Ascending aorta (tissue), 2 donors: Measurements from ENCODE around the gene MSH5. TPM values are rescaled to one million over a fixed set of nuclear protein-coding genes. Genes with fewer than 3 reads are reported as not detected.
A peak's percentile ranks its signal among the peaks of the same experiment; 100 is the strongest.
"Not testable (repeated sequence)": the region's sequence is repeated elsewhere in the genome, so short reads cannot be mapped to it uniquely, and the experiment has no call there.

Source experiments
- DNase-seq, 2 donors: peaks; one replicate each; pipeline ENCODE4 v3.0.0-alpha.2; 2019; ENCODE audit warnings: low spot score in 2 of 2
- H3K27ac ChIP-seq, 2 donors: fragments of 200-600 bp; sonication (generic); one replicate each; pipeline ENCODE4 v1.5.1; 2016 to 2017; ENCODE audit warnings: mild to moderate bottlenecking in 1 of 2
- H3K27me3 ChIP-seq: fragments of 200-600 bp; sonication (generic); one replicate; pipeline ENCODE4 v1.5.1; 2017
- H3K36me3 ChIP-seq, 2 donors: fragments of 200-600 bp; sonication (generic); one replicate each; pipeline ENCODE4 v1.5.1; 2016
- H3K4me1 ChIP-seq, 2 donors: fragments of 200-600 bp; sonication (generic); one replicate each; pipeline ENCODE4 v1.5.1; 2016 to 2017; ENCODE audit warnings: mild to moderate bottlenecking in 1 of 2
- H3K4me3 ChIP-seq, 2 donors: fragments of 200-600 bp; sonication (generic); one replicate each; pipeline ENCODE4 v1.5.1; 2016 to 2017; ENCODE audit warnings: mild to moderate bottlenecking in 1 of 2
- H3K9me3 ChIP-seq, 2 donors: fragments of 200-600 bp; sonication (generic); one replicate each; pipeline ENCODE4 v1.5.1; 2016
- intact Hi-C: fragments of 100-400 bp; cut with DNase I; formaldehyde crosslinking; loops from one replicate; pipeline ENCODE4 v1.15.1; 2023
- total RNA-seq: library from RNA; depleted of rRNA; stranded (reverse); fragments of >200 nt; gene quantifications from one replicate; pipeline ENCODE4 v1.1.0, GENCODE V29; 2016
- TF ChIP-seq, protein P1 (sequence below), 3 experiments: fragments of 200-600 bp in 2 of 3; fragments of 450-650 bp in 1 of 3; sonication (generic) in 2 of 3; IDR thresholded peaks; one replicate each; pipeline ENCODE4 v1.5.1; 2016 to 2019; ENCODE audit warnings: antibody characterized with exemption in 3 of 3, mild to moderate bottlenecking in 1 of 3, moderate library complexity in 1 of 3

MSH5 gene
- total RNA-seq, 1 donor from 2014 or later: 17.7 TPM

DNA sequence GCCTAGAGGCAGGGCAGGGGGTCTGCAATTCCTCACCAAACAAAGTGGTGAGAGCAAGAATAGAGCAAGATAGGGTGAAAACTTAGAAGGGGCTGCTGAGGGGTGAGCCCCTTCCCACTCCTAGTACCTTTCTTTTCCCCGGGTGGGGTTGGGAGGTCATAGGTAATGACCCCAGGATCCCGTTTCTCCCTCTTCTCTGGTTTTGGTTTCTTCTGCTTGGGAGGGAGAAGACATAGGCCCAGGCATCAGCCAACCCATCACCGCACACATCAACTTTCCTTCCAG lies 52.2 kb downstream of the MSH5 start:
- H3K36me3 ChIP-seq: peaks cover 8 to 32% of the 10 kb centered on the region in 2 donors
- H3K9me3 ChIP-seq: no peaks in the 10 kb centered on the region
- no peak overlapping the region for H3K4me3 ChIP-seq
- H3K27me3 ChIP-seq: no peaks in the 10 kb centered on the region
- H3K4me1 ChIP-seq: peaks cover 4 to 13% of the 10 kb centered on the region in 2 donors
- DNase-seq: no peak
- TF ChIP-seq, protein P1, sequence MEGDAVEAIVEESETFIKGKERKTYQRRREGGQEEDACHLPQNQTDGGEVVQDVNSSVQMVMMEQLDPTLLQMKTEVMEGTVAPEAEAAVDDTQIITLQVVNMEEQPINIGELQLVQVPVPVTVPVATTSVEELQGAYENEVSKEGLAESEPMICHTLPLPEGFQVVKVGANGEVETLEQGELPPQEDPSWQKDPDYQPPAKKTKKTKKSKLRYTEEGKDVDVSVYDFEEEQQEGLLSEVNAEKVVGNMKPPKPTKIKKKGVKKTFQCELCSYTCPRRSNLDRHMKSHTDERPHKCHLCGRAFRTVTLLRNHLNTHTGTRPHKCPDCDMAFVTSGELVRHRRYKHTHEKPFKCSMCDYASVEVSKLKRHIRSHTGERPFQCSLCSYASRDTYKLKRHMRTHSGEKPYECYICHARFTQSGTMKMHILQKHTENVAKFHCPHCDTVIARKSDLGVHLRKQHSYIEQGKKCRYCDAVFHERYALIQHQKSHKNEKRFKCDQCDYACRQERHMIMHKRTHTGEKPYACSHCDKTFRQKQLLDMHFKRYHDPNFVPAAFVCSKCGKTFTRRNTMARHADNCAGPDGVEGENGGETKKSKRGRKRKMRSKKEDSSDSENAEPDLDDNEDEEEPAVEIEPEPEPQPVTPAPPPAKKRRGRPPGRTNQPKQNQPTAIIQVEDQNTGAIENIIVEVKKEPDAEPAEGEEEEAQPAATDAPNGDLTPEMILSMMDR (IDR thresholded peaks at IDR 0.05): no peak
- intact Hi-C loops: no loop called here
- H3K27ac ChIP-seq: no peak overlapping the region

DNA sequence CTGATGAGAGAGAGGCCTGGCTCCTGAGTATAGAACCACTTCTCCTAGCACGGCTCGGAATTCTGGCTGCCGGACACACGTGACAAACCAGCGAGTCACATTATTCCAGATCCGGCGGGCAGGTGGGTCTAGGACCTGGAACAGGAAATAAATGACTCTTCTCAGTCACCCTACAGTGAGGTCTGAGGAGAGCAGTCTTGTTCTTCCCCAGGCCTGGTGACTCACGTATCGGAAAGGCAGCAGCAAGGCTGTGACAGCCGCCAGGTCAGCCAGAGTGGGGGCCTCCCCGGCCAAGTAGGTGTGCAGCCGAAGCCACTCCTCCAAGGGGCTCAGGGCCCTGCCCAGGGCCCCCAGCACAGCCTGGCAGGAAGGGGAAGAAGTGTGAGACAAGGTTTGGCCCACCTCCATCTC lies 53.0 kb downstream of the MSH5 start:
- peaks cover 4 to 31% of the 10 kb centered on the region in 2 donors for H3K36me3 ChIP-seq
- H3K27me3 ChIP-seq: no peaks in the 10 kb centered on the region
- H3K9me3 ChIP-seq: no peaks in the 10 kb centered on the region
- peaks cover 4 to 13% of the 10 kb centered on the region in 2 donors for H3K4me1 ChIP-seq
- no peak for DNase-seq
- H3K27ac ChIP-seq: no peak overlapping the region
- intact Hi-C loops: no loop called here
- TF ChIP-seq, protein P1 (IDR thresholded peaks at IDR 0.05): no peak
- H3K4me3 ChIP-seq: no peak overlapping the region

DNA sequence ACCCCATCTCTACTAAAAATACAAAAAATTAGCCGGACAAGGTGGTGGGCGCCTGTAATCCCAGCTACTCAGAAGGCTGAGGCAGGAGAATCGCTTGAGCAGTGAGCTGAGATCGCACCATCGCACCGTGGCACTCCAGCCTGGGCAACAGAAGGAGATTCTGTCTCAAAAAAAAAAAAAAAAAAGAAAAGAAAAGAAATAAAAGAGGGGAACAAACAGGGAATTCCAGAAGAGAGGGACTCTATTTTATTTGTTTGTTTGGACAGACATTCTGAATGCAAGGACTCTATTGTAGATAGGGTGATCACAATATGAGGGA lies 54.1 kb downstream of the MSH5 start:
- Histone ChIP-seq H3K4me3 (peak overlapping the region in 1 of 2 donors; percentile 81), H3K27ac (peak overlapping the region; percentile 88 to 92), H3K36me3 (peaks cover 4 to 29% of the 10 kb centered on the region in 2 donors), H3K4me1 (peaks cover 4 to 14% of the 10 kb centered on the region in 2 donors)
- intact Hi-C loops: loop anchor here (2.0 kb wide), 3 partner anchors 21 to 69 kb away; partner anchors contain the start of genes DDAH2, HSPA1A, HSPA1L and NEU1
- not testable (repeated sequence) for DNase-seq, H3K9me3 ChIP-seq, H3K27me3 ChIP-seq

DNA sequence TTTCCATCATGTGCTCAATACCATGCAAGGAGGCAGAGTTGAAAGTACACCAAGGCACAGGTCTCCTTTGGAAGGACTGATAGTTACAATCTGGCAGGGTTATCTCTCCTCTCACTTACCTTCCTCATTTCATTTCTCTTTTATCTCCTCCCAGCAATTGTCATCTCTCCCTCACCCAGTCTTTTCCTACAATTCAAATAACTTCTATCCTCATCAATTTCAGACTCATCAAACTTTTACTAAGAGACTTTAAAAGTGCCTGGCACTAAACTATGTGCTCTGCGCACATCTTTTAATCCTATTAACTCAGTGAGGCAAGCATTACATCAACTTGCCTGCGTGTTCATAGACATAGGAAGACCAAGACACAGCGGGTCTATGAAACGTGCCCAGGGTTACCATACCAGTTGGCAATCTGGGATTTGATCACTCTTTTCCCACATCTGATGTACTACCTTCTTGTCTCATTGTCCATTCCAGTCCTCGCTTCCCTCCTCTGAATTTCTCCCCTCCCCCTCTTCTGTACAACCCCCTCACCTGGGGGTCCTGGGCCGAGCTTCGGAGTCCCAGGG lies 54.6 kb downstream of the MSH5 start:
- Histone ChIP-seq H3K27ac (peak overlapping the region; percentile 88 to 92), H3K27me3 (no peaks in the 10 kb centered on the region), H3K4me3 (peak overlapping the region; percentile 81 to 83), H3K4me1 (peaks cover 4 to 18% of the 10 kb centered on the region in 2 donors), H3K9me3 (no peaks in the 10 kb centered on the region), H3K36me3 (peaks cover 2 to 27% of the 10 kb centered on the region in 2 donors)
- TF ChIP-seq, protein P1 (IDR thresholded peaks at IDR 0.05): no peak
- intact Hi-C loops: loop anchor here (2.0 kb wide), 3 partner anchors 20 to 68 kb away; partner anchors contain the start of genes DDAH2, HSPA1A, HSPA1L and NEU1
- no peak for DNase-seq

DNA sequence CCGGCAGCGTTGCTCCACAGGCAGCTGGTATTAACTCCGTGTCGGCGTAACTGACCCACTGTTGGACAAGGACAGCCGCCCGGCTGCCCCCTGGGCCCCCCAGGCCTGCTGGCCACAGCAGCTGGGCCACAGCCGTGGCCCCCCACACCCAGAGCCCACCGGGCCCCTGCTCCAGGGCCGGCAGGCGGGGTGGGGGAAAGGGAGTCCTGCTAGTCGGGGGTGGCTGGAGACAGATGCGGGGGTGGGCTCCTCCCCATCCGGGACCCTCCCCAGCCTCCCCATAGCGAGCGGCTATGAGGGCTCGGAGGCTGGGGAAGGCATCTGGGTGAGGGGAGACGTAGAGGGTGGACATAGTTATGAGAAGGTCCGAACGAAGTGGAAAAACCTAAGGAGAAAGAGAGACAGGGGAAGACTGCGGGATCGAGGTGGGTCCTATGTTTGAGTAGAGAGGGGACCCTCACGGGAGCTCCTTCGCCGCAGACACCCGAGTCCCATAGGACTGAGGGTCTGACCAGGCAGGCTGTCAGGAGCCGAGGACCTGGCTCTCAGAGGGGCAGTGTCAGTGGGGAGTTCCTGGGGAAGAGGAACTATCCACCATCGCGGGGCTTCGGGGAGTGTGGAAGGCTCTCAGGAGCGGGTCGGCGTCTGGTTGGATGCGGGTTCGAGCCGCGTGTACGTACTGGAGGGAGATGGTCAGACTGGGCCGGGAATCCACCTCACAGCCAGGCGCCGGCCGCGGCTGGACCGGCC lies 55.2 kb downstream of the MSH5 start:
- peaks cover 0 to 22% of the 10 kb centered on the region in 2 donors for H3K36me3 ChIP-seq
- TF ChIP-seq, protein P1 (IDR thresholded peaks at IDR 0.05): no peak
- H3K27me3 ChIP-seq: no peaks in the 10 kb centered on the region
- DNase-seq: no peak
- H3K4me3 ChIP-seq: peak overlapping the region; percentile 81 to 83
- peaks cover 4 to 18% of the 10 kb centered on the region in 2 donors for H3K4me1 ChIP-seq
- intact Hi-C loops: loop anchor here (2.0 kb wide), 3 partner anchors 20 to 68 kb away; partner anchors contain the start of genes DDAH2, HSPA1A, HSPA1L and NEU1
- peak overlapping the region; percentile 88 to 92 for H3K27ac ChIP-seq
- no peaks in the 10 kb centered on the region for H3K9me3 ChIP-seq
